ACC112 (cell line): ENCODE data around the gene SEC61A1.

Experiments
- H2AFZ ChIP-seq: fragments of 200-600 bp; sonication (generic); one replicate; pipeline ENCODE4 v1.6.0; 2017; ENCODE audit warnings: antibody characterized with exemption, low read length; ENCODE audit not compliant: unreplicated experiment
- H3K27ac ChIP-seq: fragments of 200-600 bp; sonication (generic); 2 replicates; pipeline ENCODE4 v1.5.1; 2014; ENCODE audit warnings: low read depth, mild to moderate bottlenecking, antibody characterized with exemption, low read length, moderate library complexity
- H3K27me3 ChIP-seq: fragments of 200-600 bp; sonication (generic); 2 replicates; pipeline ENCODE4 v1.6.1; 2014; ENCODE audit warnings: mild to moderate bottlenecking, antibody characterized with exemption, low read length, moderate library complexity, mixed read lengths; ENCODE audit not compliant: insufficient read depth
- H3K36me3 ChIP-seq: fragments of 200-600 bp; sonication (generic); 2 replicates; pipeline ENCODE4 v1.6.1; 2016; ENCODE audit warnings: mild to moderate bottlenecking, antibody characterized with exemption, low read length, moderate library complexity, mixed read lengths; ENCODE audit not compliant: insufficient read depth
- H3K4me1 ChIP-seq: fragments of 200-600 bp; sonication (generic); one replicate; pipeline ENCODE4 v1.6.1; 2016; ENCODE audit warnings: low read length, mixed read lengths; ENCODE audit not compliant: insufficient read depth, unreplicated experiment, control insufficient read depth
- H3K4me3 ChIP-seq: fragments of 200-600 bp; sonication (generic); 2 replicates; pipeline ENCODE4 v1.5.1; 2014; ENCODE audit warnings: mild to moderate bottlenecking, low read depth, low read length
- H3K79me2 ChIP-seq: fragments of 200-600 bp; sonication (generic); one replicate; pipeline ENCODE4 v1.6.0; 2016; ENCODE audit warnings: low read length; ENCODE audit not compliant: control insufficient read depth, unreplicated experiment, insufficient read depth

Gene SEC61A1

GRCh38 chr3:128077665-128078064 lies 25.4 kb downstream of the SEC61A1 start:
- H3K27me3 ChIP-seq: no peaks in the 10 kb centered on the region
- no peaks in the 10 kb centered on the region for H3K79me2 ChIP-seq
- H2AFZ ChIP-seq: no peak overlapping the region
- H3K4me1 ChIP-seq: peaks cover 58% of the 10 kb centered on the region
- H3K4me3 ChIP-seq: no peak overlapping the region
- H3K27ac ChIP-seq: no peak overlapping the region
- H3K36me3 ChIP-seq: peaks cover 12% of the 10 kb centered on the region; the same call in 1 of the 2 replicates

GRCh38 chr3:128078322-128078721 lies 26.1 kb downstream of the SEC61A1 start:
- Histone ChIP-seq H3K4me1 (peaks cover 55% of the 10 kb centered on the region), H3K4me3 (no peak overlapping the region), H3K79me2 (no peaks in the 10 kb centered on the region), H3K36me3 (peaks cover 9% of the 10 kb centered on the region; the same call in 1 of the 2 replicates), H3K27ac (no peak overlapping the region), H2AFZ (no peak overlapping the region), H3K27me3 (no peaks in the 10 kb centered on the region)

GRCh38 chr3:128078875-128079274 lies 26.6 kb downstream of the SEC61A1 start:
- Histone ChIP-seq H3K27ac (peak overlapping the region; percentile 92; the same call in 1 of the 2 replicates), H3K4me1 (peaks cover 50% of the 10 kb centered on the region), H3K27me3 (no peaks in the 10 kb centered on the region), H2AFZ (no peak overlapping the region), H3K4me3 (no peak overlapping the region), H3K79me2 (no peaks in the 10 kb centered on the region), H3K36me3 (peaks cover 9% of the 10 kb centered on the region; the same call in 1 of the 2 replicates)

GRCh38 chr3:128079823-128080222 lies 27.6 kb downstream of the SEC61A1 start:
- Histone ChIP-seq H3K79me2 (no peaks in the 10 kb centered on the region), H3K4me1 (peaks cover 55% of the 10 kb centered on the region), H2AFZ (no peak overlapping the region), H3K27me3 (no peaks in the 10 kb centered on the region), H3K4me3 (peak overlapping the region; percentile 13; the same call in 1 of the 2 replicates), H3K36me3 (peaks cover 13% of the 10 kb centered on the region; the same call in 1 of the 2 replicates), H3K27ac (peak overlapping the region; percentile 92)

GRCh38 chr3:128080323-128081080 lies 28.3 kb downstream of the SEC61A1 start:
- Histone ChIP-seq H3K27me3 (no peaks in the 10 kb centered on the region), H3K4me3 (peak overlapping the region; percentile 30; the same call in 1 of the 2 replicates), H3K36me3 (peaks cover 20% of the 10 kb centered on the region; the same call in 1 of the 2 replicates), H3K79me2 (no peaks in the 10 kb centered on the region), H3K27ac (peak overlapping the region; percentile 92), H2AFZ (no peak overlapping the region), H3K4me1 (peaks cover 53% of the 10 kb centered on the region)

GRCh38 chr3:128081226-128081625 lies 29.0 kb downstream of the SEC61A1 start:
- Histone ChIP-seq H3K27ac (peak overlapping the region; percentile 92), H3K36me3 (peaks cover 23% of the 10 kb centered on the region; the same call in 1 of the 2 replicates), H2AFZ (no peak overlapping the region), H3K27me3 (no peaks in the 10 kb centered on the region), H3K4me1 (peaks cover 48% of the 10 kb centered on the region), H3K4me3 (peak overlapping the region; percentile 8; the same call in 1 of the 2 replicates), H3K79me2 (no peaks in the 10 kb centered on the region)

- Histone ChIP-seq H3K4me1 (peaks cover 47% of the 10 kb centered on the region), H2AFZ (no peak overlapping the region), H3K36me3 (peaks cover 29% of the 10 kb centered on the region), H3K27ac (peak overlapping the region; percentile 92), H3K4me3 (no peak overlapping the region), H3K27me3 (no peaks in the 10 kb centered on the region), H3K79me2 (no peaks in the 10 kb centered on the region)
These were observed 29.6 kb downstream of the SEC61A1 start for GRCh38 chr3:128081846-128082245.

GRCh38 chr3:128082546-128082945 lies 30.3 kb downstream of the SEC61A1 start:
- no peaks in the 10 kb centered on the region for H3K27me3 ChIP-seq
- H3K36me3 ChIP-seq: peaks cover 36% of the 10 kb centered on the region
- H3K27ac ChIP-seq: peak overlapping the region; percentile 92; the same call in 1 of the 2 replicates
- no peak overlapping the region for H2AFZ ChIP-seq
- H3K4me3 ChIP-seq: no peak overlapping the region
- peaks cover 47% of the 10 kb centered on the region for H3K4me1 ChIP-seq
- no peaks in the 10 kb centered on the region for H3K79me2 ChIP-seq

- no peaks in the 10 kb centered on the region for H3K79me2 ChIP-seq
- H3K36me3 ChIP-seq: peaks cover 39% of the 10 kb centered on the region
- no peaks in the 10 kb centered on the region for H3K27me3 ChIP-seq
- no peak overlapping the region for H2AFZ ChIP-seq
- peaks cover 47% of the 10 kb centered on the region for H3K4me1 ChIP-seq
- H3K4me3 ChIP-seq: no peak overlapping the region
- no peak overlapping the region for H3K27ac ChIP-seq
These were observed 31.2 kb downstream of the SEC61A1 start for GRCh38 chr3:128083396-128083795.

GRCh38 chr3:128083980-128084674 lies 31.9 kb downstream of the SEC61A1 start:
- H3K4me1 ChIP-seq: peaks cover 47% of the 10 kb centered on the region
- no peak overlapping the region for H2AFZ ChIP-seq
- no peaks in the 10 kb centered on the region for H3K27me3 ChIP-seq
- peaks cover 39% of the 10 kb centered on the region for H3K36me3 ChIP-seq
- H3K27ac ChIP-seq: peak overlapping the region; percentile 38; the same call in 1 of the 2 replicates
- no peaks in the 10 kb centered on the region for H3K79me2 ChIP-seq
- H3K4me3 ChIP-seq: no peak overlapping the region
